GM19452 (cell line): ENCODE measurements around the gene PTPN18.

ENCODE experiments used
- ATAC-seq: cut with Tn5 transposase; IDR thresholded peaks from one replicate; pipeline ENCODE4 v1.9.1; 2021; ENCODE audit not compliant: unreplicated experiment

Gene PTPN18

GRCh38 chr2:130339885-130340745, 15.7 kb upstream of the PTPN18 start:
- no peak for ATAC-seq

GRCh38 chr2:130341562-130342019, 14.3 kb upstream of the PTPN18 start:
- ATAC-seq = no peak

GRCh38 chr2:130342020-130342532, 13.8 kb upstream of the PTPN18 start:
- ATAC-seq = peak; percentile 76

- peak; percentile 87 for ATAC-seq
Observed at GRCh38 chr2:130342533-130343275, 13.2 kb upstream of the PTPN18 start, which contains the start of gene IMP4. Gene IMP4 (plus strand): TSS chr2:130342897. CDS start chr2:130342933, 36 bp downstream.

- ATAC-seq = no peak
Observed at GRCh38 chr2:130344578-130344977, 11.3 kb upstream of the PTPN18 start.

- ATAC-seq = no peak
Observed at GRCh38 chr2:130345091-130345490, 10.8 kb upstream of the PTPN18 start.

- no peak for ATAC-seq
Observed at GRCh38 chr2:130345611-130346010, 10.2 kb upstream of the PTPN18 start.

GRCh38 chr2:130346041-130346740, 9.7 kb upstream of the PTPN18 start:
- no peak for ATAC-seq

- no peak for ATAC-seq
Observed at GRCh38 chr2:130346741-130347066, 9.2 kb upstream of the PTPN18 start.

- no peak for ATAC-seq
Observed at GRCh38 chr2:130347220-130347925, 8.5 kb upstream of the PTPN18 start.

- ATAC-seq = no peak
Observed at GRCh38 chr2:130349174-130349573, 6.7 kb upstream of the PTPN18 start.

- ATAC-seq = no peak
Observed at GRCh38 chr2:130351711-130352110, 4.1 kb upstream of the PTPN18 start.

- ATAC-seq = no peak
Observed at GRCh38 chr2:130352237-130352636, 3.6 kb upstream of the PTPN18 start.

GRCh38 chr2:130353291-130354138, 2.3 kb upstream of the PTPN18 start:
- no peak for ATAC-seq

- ATAC-seq = no peak
Observed at GRCh38 chr2:130354139-130354428, 1.8 kb upstream of the PTPN18 start.

GRCh38 chr2:130355172-130355577, 681 bp upstream of the PTPN18 start:
- no peak for ATAC-seq

GRCh38 chr2:130357864-130358263, 2.0 kb downstream of the PTPN18 start:
- ATAC-seq = no peak

GRCh38 chr2:130358420-130359350, 2.8 kb downstream of the PTPN18 start:
- no peak for ATAC-seq

GRCh38 chr2:130359466-130359865, 3.6 kb downstream of the PTPN18 start:
- no peak for ATAC-seq
